ENCODE measurements around the gene ADGRA3.
A peak's percentile ranks its signal among the peaks of the same experiment; 100 is the strongest.

ADGRA3 gene

GRCh38 chr4:22417408-22417807 lies 98.5 kb downstream of the ADGRA3 start:
- no peak overlapping the region for H3K4me3 ChIP-seq (ENCODE audit: control insufficient read depth, low read depth, low read length)
- TF ChIP-seq, protein P1, sequence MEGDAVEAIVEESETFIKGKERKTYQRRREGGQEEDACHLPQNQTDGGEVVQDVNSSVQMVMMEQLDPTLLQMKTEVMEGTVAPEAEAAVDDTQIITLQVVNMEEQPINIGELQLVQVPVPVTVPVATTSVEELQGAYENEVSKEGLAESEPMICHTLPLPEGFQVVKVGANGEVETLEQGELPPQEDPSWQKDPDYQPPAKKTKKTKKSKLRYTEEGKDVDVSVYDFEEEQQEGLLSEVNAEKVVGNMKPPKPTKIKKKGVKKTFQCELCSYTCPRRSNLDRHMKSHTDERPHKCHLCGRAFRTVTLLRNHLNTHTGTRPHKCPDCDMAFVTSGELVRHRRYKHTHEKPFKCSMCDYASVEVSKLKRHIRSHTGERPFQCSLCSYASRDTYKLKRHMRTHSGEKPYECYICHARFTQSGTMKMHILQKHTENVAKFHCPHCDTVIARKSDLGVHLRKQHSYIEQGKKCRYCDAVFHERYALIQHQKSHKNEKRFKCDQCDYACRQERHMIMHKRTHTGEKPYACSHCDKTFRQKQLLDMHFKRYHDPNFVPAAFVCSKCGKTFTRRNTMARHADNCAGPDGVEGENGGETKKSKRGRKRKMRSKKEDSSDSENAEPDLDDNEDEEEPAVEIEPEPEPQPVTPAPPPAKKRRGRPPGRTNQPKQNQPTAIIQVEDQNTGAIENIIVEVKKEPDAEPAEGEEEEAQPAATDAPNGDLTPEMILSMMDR (conservative IDR thresholded peaks at IDR 0.05; ENCODE audit: control insufficient read depth, insufficient read depth, low read depth, low read length), result no peak
- DNase-seq (ENCODE audit: low read depth), result no peak

- H3K4me3 ChIP-seq (ENCODE audit: control insufficient read depth, low read depth, low read length), result no peak overlapping the region
- TF ChIP-seq, protein P1 (conservative IDR thresholded peaks at IDR 0.05; ENCODE audit: control insufficient read depth, insufficient read depth, low read depth, low read length), result no peak
- no peak for DNase-seq (ENCODE audit: low read depth)
Measured at GRCh38 chr4:22416403-22416802, 99.5 kb downstream of the ADGRA3 start.

- TF ChIP-seq, protein P1 (conservative IDR thresholded peaks at IDR 0.05; ENCODE audit: control insufficient read depth, insufficient read depth, low read depth, low read length), result no peak
- H3K4me3 ChIP-seq (ENCODE audit: control insufficient read depth, low read depth, low read length), result no peak overlapping the region
- DNase-seq (ENCODE audit: low read depth), result no peak
Measured at GRCh38 chr4:22414833-22415232, 101.0 kb downstream of the ADGRA3 start.

DNA sequence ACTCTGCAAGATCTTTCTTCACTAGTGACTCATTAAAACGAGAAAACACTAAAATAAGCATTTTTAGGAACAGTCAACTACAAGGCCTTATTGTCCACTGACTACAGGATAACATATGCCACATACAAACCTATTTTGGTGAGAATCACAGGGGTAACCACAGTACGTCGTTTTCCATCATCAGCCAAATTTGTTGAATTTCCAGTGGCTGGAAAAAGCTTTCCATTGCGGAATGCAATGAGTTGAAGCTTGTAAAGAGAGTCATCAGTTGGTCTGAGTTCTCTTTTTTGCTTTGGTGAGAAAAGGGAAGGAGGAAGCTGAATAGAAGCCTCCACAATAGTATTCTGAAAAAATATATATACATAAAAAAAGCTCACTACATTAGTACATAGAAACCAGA lies 102.4 kb downstream of the ADGRA3 start:
- TF ChIP-seq, protein P1 (conservative IDR thresholded peaks at IDR 0.05; ENCODE audit: control insufficient read depth, insufficient read depth, low read depth, low read length), result no peak
- no peak for DNase-seq (ENCODE audit: low read depth)

DNA sequence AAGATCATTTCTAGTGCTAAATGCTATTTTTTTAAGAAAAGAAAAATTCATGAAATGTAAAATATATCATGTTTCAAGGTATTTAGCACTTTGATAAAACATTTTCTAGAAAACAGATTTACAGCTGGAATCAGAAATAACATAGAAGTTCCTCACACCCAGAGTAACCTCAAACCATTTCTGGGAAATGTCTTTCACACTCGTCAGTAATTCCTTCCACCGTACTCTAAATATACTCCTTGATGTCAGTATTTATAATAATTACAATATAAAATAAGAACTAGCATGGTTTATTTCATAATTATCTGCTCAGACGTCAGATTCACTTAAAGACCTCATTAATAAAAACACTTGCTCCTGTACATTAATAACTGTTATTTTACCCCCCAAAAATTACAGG lies 103.9 kb downstream of the ADGRA3 start:
- TF ChIP-seq, protein P1 (conservative IDR thresholded peaks at IDR 0.05; ENCODE audit: control insufficient read depth, insufficient read depth, low read depth, low read length), result no peak
- DNase-seq (ENCODE audit: low read depth), result no peak
- H3K4me3 ChIP-seq (ENCODE audit: control insufficient read depth, low read depth, low read length), result no peak overlapping the region

More for the DNA sequence above, 102.4 kb downstream of the ADGRA3 start:
- no peak overlapping the region for H3K4me3 ChIP-seq (ENCODE audit: control insufficient read depth, low read depth, low read length)

DNA sequence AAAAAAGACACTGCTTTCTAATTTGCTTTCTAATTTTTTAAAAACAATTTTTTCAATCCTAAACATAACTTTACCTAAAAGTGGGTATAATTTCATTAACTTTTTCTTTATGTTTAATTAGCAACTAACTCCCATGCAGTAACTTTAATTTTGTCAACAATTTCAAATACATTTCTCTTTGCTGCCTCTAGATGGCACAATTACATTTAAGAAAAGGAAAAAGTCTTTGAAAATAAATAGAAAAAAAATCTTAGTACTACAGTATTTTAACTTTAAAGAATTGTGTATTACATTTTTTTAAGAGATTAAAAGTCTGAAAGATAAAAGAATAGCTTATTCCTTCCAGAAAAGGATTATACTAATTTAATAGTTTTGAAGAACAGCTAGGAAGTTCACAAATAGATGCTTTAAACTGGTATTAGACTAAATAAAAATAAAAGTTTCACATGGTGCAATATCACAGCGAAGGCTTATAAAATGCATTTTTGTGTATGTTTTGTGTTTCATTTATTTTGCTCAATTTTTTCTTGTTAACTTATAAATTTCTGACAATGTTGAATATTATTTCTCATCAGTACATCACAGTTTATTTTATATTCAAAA lies 105.1 kb downstream of the ADGRA3 start:
- TF ChIP-seq, protein P1 (conservative IDR thresholded peaks at IDR 0.05; ENCODE audit: control insufficient read depth, insufficient read depth, low read depth, low read length), result peak; percentile 41
- H3K4me3 ChIP-seq (ENCODE audit: control insufficient read depth, low read depth, low read length), result no peak overlapping the region
- DNase-seq (ENCODE audit: low read depth), result peak; percentile 19

DNA sequence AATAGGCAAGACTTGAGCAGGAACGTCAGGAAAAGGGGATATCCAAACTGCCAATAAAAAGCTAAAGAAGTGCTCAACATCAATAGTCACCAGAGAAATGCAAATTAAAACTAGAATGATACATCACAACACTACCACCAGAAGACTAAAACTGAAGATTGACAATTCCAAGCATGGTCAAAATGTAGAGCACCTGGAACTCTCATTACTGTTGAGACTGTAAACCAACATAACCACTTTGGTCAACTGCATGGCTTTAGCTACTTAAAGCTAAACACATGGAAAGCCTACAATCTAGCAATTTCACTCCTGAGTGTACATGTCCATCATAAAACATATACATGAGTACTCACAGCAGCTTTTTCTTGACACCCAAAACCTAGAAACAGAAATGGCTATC lies 107.4 kb downstream of the ADGRA3 start:
- DNase-seq (ENCODE audit: low read depth), result no peak
- TF ChIP-seq, protein P1 (conservative IDR thresholded peaks at IDR 0.05; ENCODE audit: control insufficient read depth, insufficient read depth, low read depth, low read length), result no peak

More for the DNA sequence above, 107.4 kb downstream of the ADGRA3 start:
- H3K4me3 ChIP-seq (ENCODE audit: control insufficient read depth, low read depth, low read length), result no peak overlapping the region
